BLaER1 (cell line): ENCODE results near the gene INTS12.
A peak's percentile ranks its signal among the peaks of the same experiment; 100 is the strongest.

Experiments used
- H3K27ac ChIP-seq: shearing (Covaris generic); formaldehyde crosslinking; 2 replicates; pipeline ENCODE4 v1.8.1; 2022
- H3K27me3 ChIP-seq: shearing (Covaris generic); formaldehyde crosslinking; 2 replicates; pipeline ENCODE4 v1.8.1; 2022
- H3K36me3 ChIP-seq: shearing (Covaris generic); formaldehyde crosslinking; 2 replicates; pipeline ENCODE4 v1.8.1; 2022
- H3K4me1 ChIP-seq: shearing (Covaris generic); formaldehyde crosslinking; 2 replicates; pipeline ENCODE4 v1.8.1; 2022
- H3K4me2 ChIP-seq: shearing (Covaris generic); formaldehyde crosslinking; 2 replicates; pipeline ENCODE4 v1.8.1; 2022
- H3K4me3 ChIP-seq: shearing (Covaris generic); formaldehyde crosslinking; 2 replicates; pipeline ENCODE4 v1.8.1; 2022
- H3K9ac ChIP-seq: shearing (Covaris generic); formaldehyde crosslinking; 2 replicates; pipeline ENCODE4 v1.8.1; 2022
- H3K9me3 ChIP-seq: shearing (Covaris generic); formaldehyde crosslinking; 2 replicates; pipeline ENCODE4 v1.8.1; 2022
- H4K20me1 ChIP-seq: shearing (Covaris generic); formaldehyde crosslinking; 2 replicates; pipeline ENCODE4 v1.8.1; 2022
- Cebpa-rat ChIP-seq: shearing (Covaris generic); IDR thresholded peaks from 2 replicates; pipeline ENCODE4 v1.8.1; 2022

The INTS12 gene

GRCh38 chr4:105657117-105657765, 51.2 kb downstream of the INTS12 start:
- Histone ChIP-seq H3K9me3 (no peaks in the 10 kb centered on the region), H4K20me1 (no peaks in the 10 kb centered on the region), H3K27me3 (no peaks in the 10 kb centered on the region), H3K4me1 (no peaks in the 10 kb centered on the region), H3K4me2 (no peak overlapping the region), H3K27ac (no peak overlapping the region), H3K4me3 (no peak overlapping the region), H3K36me3 (no peaks in the 10 kb centered on the region), H3K9ac (no peak overlapping the region)
- no peak for TF ChIP-seq Cebpa-rat

- Histone ChIP-seq H4K20me1 (no peaks in the 10 kb centered on the region), H3K4me1 (no peaks in the 10 kb centered on the region), H3K4me3 (no peak overlapping the region), H3K36me3 (no peaks in the 10 kb centered on the region), H3K27me3 (no peaks in the 10 kb centered on the region), H3K27ac (no peak overlapping the region), H3K9me3 (no peaks in the 10 kb centered on the region), H3K9ac (no peak overlapping the region), H3K4me2 (no peak overlapping the region)
- no peak for TF ChIP-seq Cebpa-rat
Observed at GRCh38 chr4:105652286-105652888, 56.1 kb downstream of the INTS12 start.

- H3K9me3 ChIP-seq = no peaks in the 10 kb centered on the region
- no peaks in the 10 kb centered on the region for H3K36me3 ChIP-seq
- no peak overlapping the region for H3K4me3 ChIP-seq
- H3K4me1 ChIP-seq = no peaks in the 10 kb centered on the region
- no peak overlapping the region for H3K27ac ChIP-seq
- TF ChIP-seq Cebpa-rat = no peak
- H3K27me3 ChIP-seq = no peaks in the 10 kb centered on the region
- H3K4me2 ChIP-seq = no peak overlapping the region
- no peaks in the 10 kb centered on the region for H4K20me1 ChIP-seq
- no peak overlapping the region for H3K9ac ChIP-seq
Observed at GRCh38 chr4:105651884-105652283, 56.6 kb downstream of the INTS12 start.

- Histone ChIP-seq H3K4me2 (no peak overlapping the region), H3K4me3 (no peak overlapping the region), H3K9ac (no peak overlapping the region), H4K20me1 (no peaks in the 10 kb centered on the region), H3K27ac (no peak overlapping the region), H3K27me3 (no peaks in the 10 kb centered on the region), H3K4me1 (no peaks in the 10 kb centered on the region), H3K9me3 (no peaks in the 10 kb centered on the region), H3K36me3 (no peaks in the 10 kb centered on the region)
- no peak for TF ChIP-seq Cebpa-rat
Observed at GRCh38 chr4:105650190-105650589, 58.3 kb downstream of the INTS12 start.

GRCh38 chr4:105645440-105645839, 63.0 kb downstream of the INTS12 start:
- Histone ChIP-seq H3K4me2 (no peak overlapping the region), H3K9me3 (no peaks in the 10 kb centered on the region)
- no peak for TF ChIP-seq Cebpa-rat

GRCh38 chr4:105644257-105644656, 64.2 kb downstream of the INTS12 start:
- Histone ChIP-seq H3K27ac (no peak overlapping the region), H3K27me3 (no peaks in the 10 kb centered on the region), H3K4me2 (no peak overlapping the region), H3K4me3 (no peak overlapping the region), H3K36me3 (no peaks in the 10 kb centered on the region), H3K9me3 (no peaks in the 10 kb centered on the region), H4K20me1 (no peaks in the 10 kb centered on the region), H3K4me1 (no peaks in the 10 kb centered on the region), H3K9ac (no peak overlapping the region)
- TF ChIP-seq Cebpa-rat = no peak

More at GRCh38 chr4:105645440-105645839, 63.0 kb downstream of the INTS12 start:
- H3K4me3 ChIP-seq = no peak overlapping the region
- no peaks in the 10 kb centered on the region for H3K36me3 ChIP-seq
- no peak overlapping the region for H3K27ac ChIP-seq
- H3K4me1 ChIP-seq = no peaks in the 10 kb centered on the region
- H3K27me3 ChIP-seq = no peaks in the 10 kb centered on the region
- no peaks in the 10 kb centered on the region for H4K20me1 ChIP-seq
- H3K9ac ChIP-seq = no peak overlapping the region

GRCh38 chr4:105641845-105642244, 66.6 kb downstream of the INTS12 start:
- H3K4me2 ChIP-seq = no peak overlapping the region
- H3K4me3 ChIP-seq = no peak overlapping the region
- H3K27me3 ChIP-seq = no peaks in the 10 kb centered on the region
- no peaks in the 10 kb centered on the region for H3K36me3 ChIP-seq
- no peaks in the 10 kb centered on the region for H4K20me1 ChIP-seq
- no peak overlapping the region for H3K9ac ChIP-seq
- 0 out of 2 replicates have a peak, but pooled peaks cover 7% of the 10 kb centered on the region for H3K4me1 ChIP-seq
- TF ChIP-seq Cebpa-rat = no peak
- no peaks in the 10 kb centered on the region for H3K9me3 ChIP-seq
- no peak overlapping the region for H3K27ac ChIP-seq

- Histone ChIP-seq H3K27ac (no peak overlapping the region), H3K4me3 (no peak overlapping the region), H3K27me3 (no peaks in the 10 kb centered on the region), H3K9ac (no peak overlapping the region), H3K4me2 (peak overlapping the region; percentile 21; the same call in 1 of the 2 replicates), H3K36me3 (no peaks in the 10 kb centered on the region), H3K4me1 (peaks cover 21% of the 10 kb centered on the region), H3K9me3 (no peaks in the 10 kb centered on the region), H4K20me1 (no peaks in the 10 kb centered on the region)
- no peak for TF ChIP-seq Cebpa-rat
Observed at GRCh38 chr4:105637408-105638176, 70.9 kb downstream of the INTS12 start.

GRCh38 chr4:105634402-105635080, 73.9 kb downstream of the INTS12 start:
- no peak overlapping the region for H3K27ac ChIP-seq

More at GRCh38 chr4:105634402-105635080, 73.9 kb downstream of the INTS12 start:
- Histone ChIP-seq H3K9ac (no peak overlapping the region), H3K4me2 (peak overlapping the region; percentile 67), H3K27me3 (no peaks in the 10 kb centered on the region), H3K4me1 (peaks cover 21% of the 10 kb centered on the region), H4K20me1 (no peaks in the 10 kb centered on the region), H3K36me3 (no peaks in the 10 kb centered on the region), H3K9me3 (no peaks in the 10 kb centered on the region), H3K4me3 (no peak overlapping the region)
- TF ChIP-seq Cebpa-rat = no peak
